HEK293T (cell line): ENCODE results near the gene TRDN.

Source experiments
- ARNT ChIP-seq: fragments of 450-650 bp; IDR thresholded peaks from 2 replicates; pipeline ENCODE4 v1.6.1; 2017; ENCODE audit warnings: mild to moderate bottlenecking
- BHLHE40 ChIP-seq: fragments of 450-650 bp; IDR thresholded peaks from 2 replicates; pipeline ENCODE4 v1.6.1; 2016; ENCODE audit warnings: mild to moderate bottlenecking, moderate library complexity, borderline replicate concordance
- ELF4 ChIP-seq: fragments of 450-650 bp; IDR thresholded peaks from 2 replicates; pipeline ENCODE4 v1.6.1; 2017; ENCODE audit warnings: antibody characterized with exemption
- FOXA1 ChIP-seq: fragments of 450-650 bp; IDR thresholded peaks from 2 replicates; pipeline ENCODE4 v1.6.1; 2016; ENCODE audit warnings: mild to moderate bottlenecking
- FOXM1 ChIP-seq: fragments of 450-650 bp; IDR thresholded peaks from 2 replicates; pipeline ENCODE4 v1.6.1; 2017; ENCODE audit warnings: mild to moderate bottlenecking, borderline replicate concordance
- HDGF ChIP-seq: fragments of 450-650 bp; IDR thresholded peaks from 2 replicates; pipeline ENCODE4 v1.6.1; 2017; ENCODE audit warnings: antibody characterized with exemption, borderline replicate concordance
- L3MBTL2 ChIP-seq: fragments of 450-650 bp; conservative IDR thresholded peaks from 2 replicates; pipeline ENCODE4 v1.6.1; 2016; ENCODE audit warnings: mild to moderate bottlenecking
- LEF1 ChIP-seq: fragments of 450-650 bp; IDR thresholded peaks from 2 replicates; pipeline ENCODE4 v1.6.1; 2017; ENCODE audit warnings: mild to moderate bottlenecking, borderline replicate concordance
- NFRKB ChIP-seq: fragments of 450-650 bp; IDR thresholded peaks from 2 replicates; pipeline ENCODE4 v1.6.1; 2016; ENCODE audit warnings: mild to moderate bottlenecking, moderate library complexity
- SP1 ChIP-seq: fragments of 450-650 bp; IDR thresholded peaks from 2 replicates; pipeline ENCODE4 v1.6.1; 2017
- SUZ12 ChIP-seq: fragments of 450-650 bp; IDR thresholded peaks from 2 replicates; pipeline ENCODE4 v1.6.1; 2016; ENCODE audit warnings: mild to moderate bottlenecking
- TARDBP ChIP-seq: fragments of 450-650 bp; IDR thresholded peaks from 2 replicates; pipeline ENCODE4 v1.6.1; 2016
- ZNF384 ChIP-seq: fragments of 450-650 bp; IDR thresholded peaks from 2 replicates; pipeline ENCODE4 v1.6.1; 2016

GRCh38 chr6:123480986-123481385, 155.8 kb downstream of the TRDN start:
- TF ChIP-seq NFRKB: no peak
- TF ChIP-seq L3MBTL2: no peak
- no peak for TF ChIP-seq ZNF384
- TF ChIP-seq SP1: no peak
- no peak for TF ChIP-seq TARDBP
- TF ChIP-seq ELF4: no peak
- no peak for TF ChIP-seq HDGF
- no peak for TF ChIP-seq FOXA1
- TF ChIP-seq BHLHE40: no peak
- TF ChIP-seq LEF1: no peak
- TF ChIP-seq SUZ12: no peak
- no peak for TF ChIP-seq ARNT
- no peak for TF ChIP-seq FOXM1
